Activated naive CD4-positive, alpha-beta T cell treated with Interleukin-2 at 50 U/mL for 16 hours (primary cell): ENCODE data around the gene TRIB2.

Experiments
- DNase-seq: peaks from one replicate; pipeline ENCODE4 v3.0.0-alpha.2; 2020

The TRIB2 gene

GRCh38 chr2:12701786-12702167 lies 15.0 kb upstream of the TRIB2 start:
- DNase-seq: no peak

DNA sequence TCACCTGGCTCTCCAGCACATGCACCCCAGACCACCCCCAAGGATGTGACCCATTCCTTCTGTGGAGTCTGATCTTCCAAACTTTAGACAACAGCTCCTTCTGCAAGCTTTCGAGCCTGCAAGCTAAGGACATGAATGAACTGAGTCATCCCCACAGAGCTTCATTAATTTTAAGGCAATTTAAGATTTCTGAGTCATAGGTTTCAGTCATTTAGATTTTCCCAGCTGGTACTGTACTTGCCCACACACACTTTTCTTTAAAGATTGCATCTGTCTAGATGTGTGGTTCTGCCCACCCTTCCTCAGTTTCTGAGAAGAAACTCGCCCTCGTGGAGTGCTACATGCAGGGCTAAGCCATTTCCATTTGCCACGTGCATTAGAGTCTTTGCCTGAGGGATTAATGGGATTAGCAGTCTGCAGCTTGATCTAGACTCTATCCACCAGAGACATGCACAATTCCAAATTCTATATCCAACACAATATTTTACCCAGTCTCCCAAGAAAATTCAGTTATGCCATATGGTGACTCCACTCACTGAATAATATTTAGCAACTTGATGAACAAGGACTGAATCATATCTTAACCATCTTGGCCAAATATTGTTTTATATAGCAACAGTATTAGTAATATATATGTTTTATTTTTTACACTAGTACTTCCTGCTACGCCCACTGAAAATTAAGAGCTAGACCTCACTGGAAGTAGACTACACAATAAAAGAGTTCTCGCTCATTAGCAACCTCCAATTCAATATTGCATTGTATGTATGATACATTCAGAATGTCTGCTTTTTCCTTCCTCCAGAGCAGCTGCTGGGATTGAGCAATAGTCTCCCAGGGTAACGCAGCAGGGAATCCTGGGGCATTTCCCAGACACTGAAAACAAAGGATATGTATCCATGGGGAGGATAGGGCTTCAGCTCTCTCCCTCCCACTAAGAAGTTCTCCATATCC lies 14.3 kb upstream of the TRIB2 start:
- peak; percentile 41 for DNase-seq

- DNase-seq: no peak
Measured at GRCh38 chr2:12704378-12704777, 12.4 kb upstream of the TRIB2 start.

- DNase-seq: no peak
Measured at GRCh38 chr2:12705230-12705629, 11.5 kb upstream of the TRIB2 start.

GRCh38 chr2:12705742-12706141 lies 11.0 kb upstream of the TRIB2 start:
- DNase-seq: no peak

DNA sequence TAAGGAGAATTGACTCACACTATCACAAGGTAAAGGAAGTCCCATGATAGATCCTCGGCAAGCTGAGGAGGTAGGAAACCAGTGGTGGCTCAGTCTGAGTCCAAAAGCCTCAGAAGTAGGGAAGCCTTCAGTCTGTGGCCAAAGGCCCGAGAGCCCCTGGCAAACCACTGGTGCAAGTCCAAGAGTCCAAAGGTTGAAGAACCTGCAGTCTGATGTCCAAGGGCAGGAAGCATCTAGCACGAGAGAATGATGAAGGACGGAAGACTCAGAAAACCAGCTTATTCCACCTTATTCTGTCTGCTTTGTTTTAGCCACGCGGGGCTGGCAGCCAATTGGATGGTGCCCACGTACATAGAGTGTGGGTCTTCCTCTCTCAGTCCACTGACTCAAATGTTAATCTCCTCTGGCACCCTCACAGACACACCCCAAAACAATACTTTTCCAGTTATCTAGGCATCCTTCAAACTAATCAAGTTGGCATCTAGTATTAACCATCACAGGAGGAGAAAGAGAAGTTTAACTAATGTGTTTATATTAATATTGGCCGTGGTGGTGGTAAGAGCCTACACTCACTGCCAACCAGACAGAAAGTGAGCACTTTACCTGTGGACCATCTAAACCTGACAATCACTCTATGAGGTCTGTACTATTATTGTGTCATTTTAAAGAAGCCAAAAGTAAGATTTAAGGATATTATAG lies 8.1 kb upstream of the TRIB2 start:
- DNase-seq: no peak

DNA sequence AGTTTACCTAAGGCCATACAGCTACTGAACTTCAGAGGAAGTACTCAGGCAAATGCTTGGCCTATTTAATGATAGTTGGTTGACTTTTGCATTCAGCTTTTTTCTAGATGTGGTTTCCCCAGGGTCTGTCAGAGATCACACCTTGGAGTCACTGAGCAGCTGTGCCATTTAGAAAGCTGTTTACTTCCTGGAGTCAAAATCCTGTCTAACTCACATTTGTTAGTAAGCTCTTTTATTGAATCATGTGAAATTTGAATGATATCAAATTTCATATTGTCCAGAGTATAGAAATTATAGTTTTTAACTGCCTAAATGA lies 7.6 kb upstream of the TRIB2 start:
- DNase-seq: no peak

GRCh38 chr2:12710301-12710700 lies 6.4 kb upstream of the TRIB2 start:
- DNase-seq: no peak

- no peak for DNase-seq
Measured at GRCh38 chr2:12711339-12711738, 5.4 kb upstream of the TRIB2 start.

- DNase-seq: no peak
Measured at GRCh38 chr2:12712881-12713280, 3.9 kb upstream of the TRIB2 start.

DNA sequence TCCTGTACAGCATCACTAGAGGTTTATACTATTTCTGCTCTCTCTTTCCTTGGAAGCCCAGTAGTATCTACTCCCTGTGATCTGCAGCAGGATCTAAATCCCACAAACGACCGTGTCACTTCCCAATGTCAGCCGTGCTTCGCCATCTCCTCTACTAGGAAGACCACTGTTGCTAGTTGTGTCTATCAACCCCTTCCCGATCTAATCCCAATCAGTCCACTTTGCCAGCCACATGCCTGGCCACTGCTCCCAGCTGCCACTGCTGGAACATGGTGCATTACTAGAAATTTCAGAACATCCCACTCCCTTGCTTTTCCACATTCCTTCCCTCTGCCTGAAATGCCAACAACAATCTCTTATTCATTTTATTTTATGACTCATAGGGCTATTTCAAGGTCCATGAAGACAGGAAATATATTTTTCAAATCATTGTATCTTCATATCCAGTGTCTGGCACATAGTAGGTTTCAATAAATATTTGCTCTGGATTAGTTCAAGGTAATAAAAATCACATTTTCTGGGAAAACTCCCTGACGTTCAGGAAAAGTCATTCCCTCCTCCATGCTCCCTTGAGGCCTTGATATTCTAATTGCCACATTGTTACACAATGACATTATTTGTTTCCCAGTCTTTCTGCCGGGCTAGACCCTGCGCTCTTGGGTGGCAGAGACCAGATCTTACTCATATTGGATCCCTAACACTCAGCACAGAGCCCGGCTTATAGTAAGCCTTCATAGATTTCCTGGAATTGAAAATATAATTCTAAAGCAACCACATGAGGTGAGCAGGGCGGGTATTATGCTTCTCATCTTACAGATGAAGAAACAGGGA lies 2.1 kb upstream of the TRIB2 start:
- DNase-seq: no peak

DNA sequence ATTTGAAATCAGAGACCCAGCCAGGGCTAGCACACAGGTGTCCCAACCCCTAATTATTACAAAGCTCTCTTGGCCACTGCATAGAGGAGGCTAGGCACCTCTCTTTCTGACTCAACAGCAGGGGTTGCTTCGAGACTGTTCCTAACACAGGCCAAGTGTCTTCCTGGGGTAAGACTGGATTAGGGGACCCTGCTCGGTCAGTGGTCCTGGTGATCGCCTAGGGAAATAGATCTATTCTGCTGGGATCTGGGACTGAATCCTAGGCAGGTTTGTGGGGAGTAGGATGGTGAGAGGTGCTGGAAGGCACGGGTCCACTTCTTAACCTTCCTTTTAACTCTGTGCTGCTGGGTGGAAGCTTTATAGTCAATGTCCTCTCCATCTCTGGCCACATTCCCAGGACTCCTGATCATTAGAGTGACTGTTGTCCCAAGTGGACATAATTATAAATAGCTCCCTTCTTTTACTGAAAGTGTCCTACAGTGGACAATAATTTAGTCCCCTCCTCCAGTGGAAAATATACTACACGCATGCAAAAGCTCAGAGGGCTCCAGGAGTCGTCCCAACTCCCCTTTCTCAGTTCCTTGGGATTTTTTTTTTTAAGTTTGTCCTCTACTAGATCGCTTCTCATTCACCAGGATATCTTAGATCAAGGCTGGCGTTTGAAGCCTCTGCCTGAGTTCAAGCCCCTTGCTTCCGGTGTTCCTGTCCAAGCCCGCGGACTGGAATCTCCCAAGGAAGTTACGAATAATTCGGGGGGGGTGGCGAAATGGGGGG lies 1.3 kb upstream of the TRIB2 start:
- no peak for DNase-seq

DNA sequence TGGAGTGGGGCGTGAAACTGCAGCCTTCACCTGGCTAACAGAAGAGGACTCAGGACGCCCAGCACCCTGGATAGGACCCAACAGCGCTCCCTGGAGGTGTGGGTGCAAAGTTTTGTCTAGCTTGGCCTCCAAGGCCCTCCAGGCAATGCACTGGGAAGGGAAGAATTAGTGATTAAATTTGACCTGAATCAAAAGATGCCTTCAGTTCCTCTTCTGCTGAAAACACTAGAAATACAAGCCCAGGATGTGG lies 779 bp upstream of the TRIB2 start:
- DNase-seq: peak; percentile 85

DNA sequence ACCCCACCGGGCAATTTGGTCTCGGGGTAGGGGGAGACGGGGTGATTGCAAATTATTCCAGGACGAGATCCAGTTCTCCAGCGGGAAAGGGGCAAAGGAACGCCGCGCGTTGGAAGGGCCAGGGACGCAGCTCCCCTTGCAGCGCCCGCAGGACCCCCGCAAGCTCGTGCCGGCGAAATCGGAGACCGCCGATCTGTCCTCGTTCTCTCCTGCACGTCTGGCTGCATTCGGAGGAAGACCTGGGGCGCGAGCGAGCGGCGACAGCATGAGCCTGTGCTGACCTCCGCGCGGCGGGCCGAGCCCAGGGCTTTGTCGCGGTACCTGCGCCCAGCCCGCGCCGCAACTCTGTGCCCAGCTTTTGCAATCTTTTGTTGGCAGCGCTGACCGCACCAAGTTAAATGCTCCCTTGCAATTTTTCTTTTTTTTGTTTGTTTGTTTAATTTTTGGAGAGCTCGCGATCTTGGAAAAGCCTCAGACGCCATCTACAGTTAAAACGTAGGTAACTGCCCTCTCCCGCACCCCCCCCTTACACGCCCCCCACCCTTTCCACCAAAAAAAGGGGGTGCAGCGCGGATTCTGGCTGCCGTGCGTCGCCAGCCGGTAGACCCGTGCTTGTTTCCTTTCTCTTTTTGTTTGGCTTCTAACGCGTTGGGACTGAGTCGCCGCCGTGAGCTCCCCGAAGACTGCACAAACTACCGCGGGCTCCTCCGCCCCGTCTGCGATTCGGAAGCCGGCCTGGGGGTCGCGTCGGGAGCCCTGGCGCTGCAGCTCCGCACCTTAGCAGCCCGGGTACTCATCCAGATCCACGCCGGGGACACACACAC lies 667 bp downstream of the TRIB2 start:
- peak; percentile 62 for DNase-seq

DNA sequence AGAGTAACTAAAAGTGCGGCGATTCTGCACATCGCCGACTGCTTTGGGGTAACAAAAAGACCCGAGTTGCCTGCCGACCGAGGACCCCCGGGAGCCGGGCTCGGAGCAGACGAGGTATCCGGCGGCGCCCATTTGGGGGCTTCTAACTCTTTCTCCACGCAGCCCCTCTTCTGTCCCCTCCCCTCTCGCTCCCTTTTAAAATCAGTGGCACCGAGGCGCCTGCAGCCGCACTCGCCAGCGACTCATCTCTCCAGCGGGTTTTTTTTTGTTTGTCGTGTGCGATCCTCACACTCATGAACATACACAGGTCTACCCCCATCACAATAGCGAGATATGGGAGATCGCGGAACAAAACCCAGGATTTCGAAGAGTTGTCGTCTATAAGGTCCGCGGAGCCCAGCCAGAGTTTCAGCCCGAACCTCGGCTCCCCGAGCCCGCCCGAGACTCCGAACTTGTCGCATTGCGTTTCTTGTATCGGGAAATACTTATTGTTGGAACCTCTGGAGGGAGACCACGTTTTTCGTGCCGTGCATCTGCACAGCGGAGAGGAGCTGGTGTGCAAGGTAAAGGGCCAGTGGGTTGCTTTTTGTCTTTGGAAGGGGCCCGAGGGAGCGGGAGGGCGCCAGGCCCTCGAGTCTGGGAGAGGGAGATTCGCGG lies 1.4 kb downstream of the TRIB2 start:
- DNase-seq: peak; percentile 50

- DNase-seq: peak; percentile 51
Measured at GRCh38 chr2:12718711-12719399, 2.1 kb downstream of the TRIB2 start.

GRCh38 chr2:12719400-12720277 lies 2.9 kb downstream of the TRIB2 start:
- no peak for DNase-seq

- no peak for DNase-seq
Measured at GRCh38 chr2:12720278-12720620, 3.5 kb downstream of the TRIB2 start.

DNA sequence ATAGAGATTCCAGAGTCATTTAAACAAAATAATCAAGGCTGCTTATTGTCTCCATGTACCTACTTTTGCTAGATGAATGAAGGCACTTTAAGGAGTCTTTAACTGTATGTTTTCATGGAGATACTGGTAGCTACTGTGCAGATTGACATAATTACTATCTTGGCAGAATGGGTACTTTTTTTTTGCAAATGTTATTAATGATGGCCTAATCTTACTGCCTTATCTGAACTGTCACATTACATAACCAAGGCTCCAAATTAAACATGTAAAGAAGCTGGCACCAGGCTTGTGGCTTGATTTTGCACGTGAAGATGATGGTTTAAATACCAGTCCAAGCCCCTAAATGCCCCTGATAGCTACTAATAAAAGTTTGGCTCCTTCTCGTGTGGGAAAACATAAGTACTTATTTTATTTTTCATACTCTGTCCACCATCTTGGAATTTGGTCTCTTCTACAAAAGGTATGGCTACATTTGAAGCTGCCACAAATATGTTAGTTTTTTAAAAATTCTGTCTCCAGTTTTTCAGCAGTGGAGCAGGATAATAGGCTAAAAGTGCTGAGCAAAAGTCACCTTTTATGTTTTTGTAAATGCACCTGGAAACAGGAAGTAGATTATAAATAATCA lies 4.1 kb downstream of the TRIB2 start:
- DNase-seq: no peak
